Stimulated activated CD4-positive, alpha-beta T cell treated with anti-CD3 and anti-CD28 coated beads, Interleukin-15, amount 100 ng/mL, for 24 hours (primary cell): ENCODE results near the gene ATP1A1.

Source experiments
- DNase-seq: peaks from one replicate; pipeline ENCODE4 v3.0.0-alpha.2; 2020

Gene ATP1A1

DNA sequence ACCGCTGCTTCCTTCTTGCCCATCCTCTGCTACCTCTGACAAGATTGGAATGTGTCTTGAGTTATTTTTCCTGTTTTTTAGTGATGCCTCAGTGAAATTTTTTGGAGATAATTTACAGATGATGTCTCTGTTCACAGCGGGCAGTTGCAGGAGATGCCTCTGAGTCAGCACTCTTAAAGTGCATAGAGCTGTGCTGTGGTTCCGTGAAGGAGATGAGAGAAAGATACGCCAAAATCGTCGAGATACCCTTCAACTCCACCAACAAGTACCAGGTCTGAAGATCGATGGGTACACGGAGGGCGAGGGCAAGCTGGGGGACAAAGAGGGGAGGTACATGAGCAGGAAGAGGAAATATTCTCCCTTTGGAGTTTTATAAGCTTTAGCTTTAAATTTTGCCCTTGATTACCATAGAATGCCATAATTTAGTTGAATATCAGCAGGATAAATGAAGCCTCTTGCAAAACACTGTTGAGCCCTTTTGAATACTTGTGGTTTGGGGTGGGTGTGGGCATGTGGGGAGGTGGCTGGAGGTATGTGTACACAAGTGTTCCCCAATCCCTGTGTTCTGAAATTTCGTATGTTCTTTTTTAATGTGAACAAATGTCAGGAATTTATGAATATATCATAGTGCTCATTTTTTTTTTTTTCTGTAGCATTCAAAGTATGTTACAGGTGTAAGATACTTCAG, 19.8 kb downstream of the ATP1A1 start:
- no peak for DNase-seq

- no peak for DNase-seq
Observed at GRCh38 chr1:116393792-116394191, 20.7 kb downstream of the ATP1A1 start.

GRCh38 chr1:116394270-116394669, 21.2 kb downstream of the ATP1A1 start:
- DNase-seq = no peak

DNA sequence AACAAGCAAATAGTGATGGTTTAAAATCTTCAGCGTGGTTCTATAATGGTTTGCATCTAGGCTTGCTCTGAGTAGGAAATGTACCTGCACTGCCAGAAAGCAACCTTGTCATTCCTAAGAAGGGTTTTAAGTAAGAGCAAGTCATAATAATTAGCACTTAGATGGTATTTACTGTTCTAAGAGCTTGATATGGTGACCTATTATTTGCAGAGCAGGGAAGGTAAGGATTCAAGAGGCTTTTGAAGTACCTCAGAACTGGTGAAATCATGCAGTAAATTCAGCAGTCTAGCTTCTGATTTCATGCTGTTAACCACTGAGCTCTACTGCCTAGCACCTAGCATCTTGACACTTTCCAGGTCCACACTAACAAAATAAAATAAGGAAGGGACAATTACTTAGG, 23.7 kb downstream of the ATP1A1 start:
- DNase-seq = no peak

GRCh38 chr1:116397728-116398127, 24.7 kb downstream of the ATP1A1 start:
- DNase-seq = no peak

GRCh38 chr1:116400780-116401179, 27.7 kb downstream of the ATP1A1 start:
- no peak for DNase-seq

DNA sequence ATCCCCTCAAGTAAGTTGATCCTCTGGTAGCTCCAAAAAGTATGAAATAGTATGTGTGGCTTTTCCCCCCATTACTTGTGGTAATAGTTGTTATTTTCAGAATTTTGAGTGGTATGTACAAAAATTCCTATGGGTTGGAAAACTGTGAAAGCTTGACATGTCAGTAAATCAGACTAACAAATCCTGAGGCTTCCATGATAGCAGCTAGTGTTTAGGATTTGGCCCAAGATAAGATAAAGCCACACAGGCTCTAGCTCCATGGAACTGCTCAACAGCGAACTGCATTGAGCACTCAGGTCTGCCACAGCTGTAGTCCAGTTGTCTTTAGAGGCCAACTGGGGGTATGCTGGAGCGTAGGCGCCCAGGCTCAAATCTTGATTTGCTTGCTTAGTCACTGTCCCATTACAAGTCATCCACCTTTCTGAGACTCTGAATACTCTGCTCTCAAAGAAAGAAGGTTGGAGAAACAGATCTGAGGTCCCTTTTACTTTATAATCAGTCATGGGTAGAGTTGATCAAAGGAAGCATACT, 28.7 kb downstream of the ATP1A1 start:
- DNase-seq = no peak

DNA sequence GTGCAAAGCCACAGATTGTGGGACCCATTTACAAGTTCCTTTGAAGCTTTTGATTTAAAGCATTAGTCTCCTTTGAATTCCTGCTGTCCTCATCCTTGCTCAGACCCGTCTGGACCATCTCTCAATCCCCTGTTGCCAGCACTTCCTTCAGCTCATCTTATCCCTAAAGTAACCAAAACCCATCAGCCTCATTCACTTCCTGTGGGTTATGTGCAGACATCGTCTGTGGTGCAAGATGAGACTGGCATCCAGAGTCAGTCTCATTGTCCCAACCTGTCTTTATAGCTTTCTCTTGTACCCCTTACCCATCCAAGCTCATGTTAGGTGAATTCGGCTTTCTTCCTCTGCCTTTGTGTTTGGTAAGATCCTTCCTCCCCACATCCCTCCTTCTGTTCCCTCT, 29.3 kb downstream of the ATP1A1 start:
- no peak for DNase-seq

- DNase-seq = no peak
Observed at GRCh38 chr1:116403496-116404136, 30.6 kb downstream of the ATP1A1 start.

GRCh38 chr1:116404699-116405098, 31.7 kb downstream of the ATP1A1 start:
- no peak for DNase-seq

DNA sequence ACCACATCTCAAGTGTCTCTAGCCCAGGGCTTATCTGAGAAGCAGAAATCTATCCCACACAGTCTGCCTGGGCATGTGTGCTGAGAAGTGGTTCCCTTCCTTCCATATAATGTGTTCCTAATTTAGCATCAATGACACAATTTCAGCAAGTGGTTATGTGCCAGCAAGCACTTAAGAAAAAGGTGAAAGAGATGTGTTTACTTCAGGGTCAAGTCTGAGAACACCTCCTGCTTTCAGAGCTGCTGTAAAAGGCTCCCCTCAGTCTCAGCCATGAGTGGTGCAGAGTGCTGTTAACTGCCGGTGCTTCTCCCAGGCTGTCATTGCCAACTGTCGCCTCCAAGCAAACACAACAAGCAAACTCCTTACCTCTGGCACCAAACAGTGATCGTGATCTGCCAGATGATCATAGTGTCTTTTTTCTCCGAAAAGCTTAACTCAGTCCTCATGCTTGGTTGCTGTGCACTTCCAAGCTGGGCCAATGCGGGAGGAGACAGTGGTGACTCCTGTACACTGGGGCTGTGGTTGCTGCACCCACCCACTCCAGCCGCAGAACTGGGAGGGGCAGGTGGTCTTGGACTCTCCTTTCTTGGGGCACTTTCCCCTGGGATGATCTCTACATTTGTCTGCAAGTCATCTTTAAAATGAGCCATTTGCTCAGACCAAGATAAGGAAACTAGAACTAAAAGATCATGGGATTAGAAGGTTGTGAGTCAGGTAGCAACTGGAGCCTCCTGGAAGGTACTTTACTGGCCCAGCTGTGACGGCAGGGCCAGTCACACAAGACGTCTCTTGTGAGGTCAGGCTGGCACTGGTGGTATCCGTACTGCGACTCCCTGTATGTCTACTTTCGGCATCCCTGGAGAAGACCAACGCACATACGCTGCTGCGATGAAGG, 32.4 kb downstream of the ATP1A1 start:
- no peak for DNase-seq

- no peak for DNase-seq
Observed at GRCh38 chr1:116407033-116407432, 34.0 kb downstream of the ATP1A1 start.

DNA sequence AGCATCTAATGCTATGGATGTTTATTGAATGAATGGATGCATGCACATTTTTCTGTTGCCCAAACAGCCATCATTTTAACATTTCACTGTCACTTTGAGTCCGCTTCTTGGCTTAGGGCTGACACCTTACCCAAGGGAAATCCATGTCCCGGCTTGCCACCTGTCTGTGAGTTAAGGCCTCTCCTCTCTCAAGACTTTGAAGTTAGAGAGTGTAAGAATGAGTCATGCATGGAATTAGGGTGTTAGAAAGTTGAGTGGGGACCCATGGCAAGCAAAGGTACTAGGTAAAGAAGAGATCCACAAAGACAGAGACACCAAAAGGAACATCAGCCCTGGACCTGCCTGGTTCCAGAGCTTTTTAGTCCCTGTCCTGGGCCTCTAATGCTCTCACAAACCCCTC, 35.1 kb downstream of the ATP1A1 start:
- no peak for DNase-seq

- DNase-seq = no peak
Observed at GRCh38 chr1:116408803-116409720, 36.0 kb downstream of the ATP1A1 start.

DNA sequence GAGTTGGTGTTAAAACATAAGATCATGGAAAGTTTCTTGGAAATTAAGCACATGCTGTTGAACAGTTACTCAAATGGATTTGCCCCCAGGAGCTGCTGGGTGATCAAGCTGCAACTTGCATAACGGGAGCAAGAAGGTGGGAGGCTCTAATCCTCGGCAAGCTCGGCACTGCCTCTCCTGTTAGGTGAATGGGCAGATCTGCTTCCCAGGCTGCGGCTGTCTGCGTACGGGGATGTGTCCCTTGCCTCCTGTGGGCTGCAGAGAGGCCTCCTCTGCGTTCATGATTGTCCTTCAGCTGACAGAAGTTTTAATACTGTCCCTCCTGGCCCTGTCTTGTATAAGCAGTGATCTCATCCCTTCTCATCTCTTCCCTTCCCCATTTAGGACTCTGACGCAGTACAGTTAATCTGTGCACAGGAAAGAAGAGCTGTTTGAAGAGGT, 36.7 kb downstream of the ATP1A1 start:
- no peak for DNase-seq

- no peak for DNase-seq
Observed at GRCh38 chr1:116411784-116412479, 38.9 kb downstream of the ATP1A1 start.

DNA sequence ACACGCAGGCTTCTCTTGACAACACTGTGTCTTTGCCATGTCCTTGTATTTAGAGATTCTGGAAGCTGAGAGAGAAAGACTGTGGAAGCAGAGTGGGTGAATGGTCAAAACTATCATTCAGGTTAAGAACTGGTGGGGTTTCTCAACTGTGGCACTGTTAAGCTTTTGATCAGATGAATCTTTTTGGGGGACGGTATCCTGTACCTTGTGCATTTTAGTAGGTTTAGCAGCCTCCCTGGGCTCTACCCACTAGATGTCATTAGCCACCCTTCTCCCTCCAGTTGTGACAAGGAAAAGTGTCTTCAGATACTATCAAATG, 39.4 kb downstream of the ATP1A1 start:
- no peak for DNase-seq

DNA sequence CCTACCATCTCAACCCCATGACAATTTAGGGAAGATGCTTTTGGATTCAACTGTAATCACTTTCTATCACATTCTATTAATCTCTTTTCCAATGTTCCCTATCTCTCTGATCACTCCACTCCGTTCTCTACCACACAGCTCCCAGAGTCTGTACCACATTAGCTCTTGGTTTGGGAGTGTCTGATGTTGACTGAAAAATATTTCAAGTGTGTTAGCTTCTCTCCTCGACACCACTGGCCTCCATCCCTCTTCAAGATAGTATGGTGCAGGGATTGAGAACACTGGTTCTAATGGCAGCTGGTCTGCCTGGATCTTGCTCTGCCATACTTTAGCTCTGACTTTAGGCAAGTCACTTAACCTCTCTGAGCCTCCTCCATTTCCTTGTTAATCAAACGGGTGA, 39.9 kb downstream of the ATP1A1 start:
- DNase-seq = no peak

GRCh38 chr1:116413414-116413813, 40.4 kb downstream of the ATP1A1 start:
- no peak for DNase-seq

DNA sequence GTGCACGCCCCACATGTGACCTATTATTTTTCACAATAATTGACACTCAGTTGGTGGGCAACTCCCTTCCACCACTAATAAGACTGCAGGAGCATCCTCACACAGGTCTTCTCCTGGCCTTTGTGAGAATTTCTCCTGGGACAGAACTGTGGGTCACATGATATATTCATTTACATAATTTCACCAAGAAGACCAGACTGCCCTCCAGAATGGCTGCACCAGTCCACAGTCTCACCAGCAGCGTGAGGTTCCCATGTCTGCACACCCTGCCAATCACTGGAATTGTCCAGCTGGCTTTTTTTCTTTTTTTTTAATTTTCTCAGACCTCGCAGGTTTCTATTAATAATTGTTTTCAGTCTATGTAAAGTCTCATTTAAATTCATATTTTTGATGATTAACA, 41.3 kb downstream of the ATP1A1 start:
- DNase-seq = no peak

DNA sequence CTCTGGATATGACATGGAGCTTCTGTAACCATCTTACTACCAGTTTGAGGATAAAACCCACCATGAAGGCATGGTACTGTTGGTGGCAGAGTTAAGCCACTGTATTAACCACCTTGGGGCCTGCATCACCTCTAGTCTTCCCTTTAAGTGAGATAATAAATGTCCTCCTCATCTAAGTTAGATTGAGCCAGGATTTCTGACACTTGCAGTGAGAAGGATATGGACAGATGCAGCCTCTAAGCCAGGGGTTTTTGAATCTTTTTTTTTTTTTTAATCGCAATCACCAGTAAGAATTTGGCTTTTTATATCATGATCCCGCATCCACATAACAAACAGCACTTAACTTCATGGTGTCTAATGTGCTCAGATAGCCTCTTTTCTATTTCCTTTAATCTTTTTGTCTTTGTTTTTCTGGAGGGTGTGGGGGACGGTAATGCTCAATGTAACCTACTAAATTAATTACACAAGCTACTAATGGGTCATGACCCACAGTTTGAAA, 42.2 kb downstream of the ATP1A1 start:
- no peak for DNase-seq
